ENCODE measurements around the gene ASB11. TPM values are rescaled to one million over a fixed set of nuclear protein-coding genes. Genes with fewer than 3 reads are reported as not detected.

ASB11 gene
- total and polyA plus RNA-seq, 10 of the 15 experiments (the other 5 are each of a cell fraction or from before 2014, with no cell fraction given) = not detected

DNA sequence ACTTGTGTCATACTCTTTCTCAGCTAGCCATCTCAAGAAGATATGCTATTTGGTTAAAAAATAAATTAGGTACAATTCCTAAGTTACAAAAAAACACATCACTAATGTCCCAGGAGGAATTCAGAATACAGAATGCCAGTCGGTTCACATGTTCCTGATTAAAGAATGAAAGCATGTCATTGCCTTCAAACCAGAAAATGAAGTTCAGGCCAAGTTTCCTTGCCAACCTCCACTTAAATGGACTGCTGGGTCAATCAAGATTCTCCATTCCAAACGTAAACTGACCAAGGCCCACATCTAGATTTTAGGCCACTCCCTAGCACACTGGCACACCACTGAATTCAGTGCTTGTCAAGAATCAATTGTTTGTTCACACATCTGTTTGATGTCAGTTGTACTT is 13.4 kb upstream of the ASB11 start (continued):
- TF ChIP-seq, protein P1, sequence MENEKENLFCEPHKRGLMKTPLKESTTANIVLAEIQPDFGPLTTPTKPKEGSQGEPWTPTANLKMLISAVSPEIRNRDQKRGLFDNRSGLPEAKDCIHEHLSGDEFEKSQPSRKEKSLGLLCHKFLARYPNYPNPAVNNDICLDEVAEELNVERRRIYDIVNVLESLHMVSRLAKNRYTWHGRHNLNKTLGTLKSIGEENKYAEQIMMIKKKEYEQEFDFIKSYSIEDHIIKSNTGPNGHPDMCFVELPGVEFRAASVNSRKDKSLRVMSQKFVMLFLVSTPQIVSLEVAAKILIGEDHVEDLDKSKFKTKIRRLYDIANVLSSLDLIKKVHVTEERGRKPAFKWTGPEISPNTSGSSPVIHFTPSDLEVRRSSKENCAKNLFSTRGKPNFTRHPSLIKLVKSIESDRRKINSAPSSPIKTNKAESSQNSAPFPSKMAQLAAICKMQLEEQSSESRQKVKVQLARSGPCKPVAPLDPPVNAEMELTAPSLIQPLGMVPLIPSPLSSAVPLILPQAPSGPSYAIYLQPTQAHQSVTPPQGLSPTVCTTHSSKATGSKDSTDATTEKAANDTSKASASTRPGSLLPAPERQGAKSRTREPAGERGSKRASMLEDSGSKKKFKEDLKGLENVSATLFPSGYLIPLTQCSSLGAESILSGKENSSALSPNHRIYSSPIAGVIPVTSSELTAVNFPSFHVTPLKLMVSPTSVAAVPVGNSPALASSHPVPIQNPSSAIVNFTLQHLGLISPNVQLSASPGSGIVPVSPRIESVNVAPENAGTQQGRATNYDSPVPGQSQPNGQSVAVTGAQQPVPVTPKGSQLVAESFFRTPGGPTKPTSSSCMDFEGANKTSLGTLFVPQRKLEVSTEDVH (IDR thresholded peaks at IDR 0.05; ENCODE audit: low read depth, partially characterized antibody) = no peak
- no peak for TF ChIP-seq SMAD1 (IDR thresholded peaks at IDR 0.05; ENCODE audit: low read depth, partially characterized antibody)
- TF ChIP-seq YBX1 (IDR thresholded peaks at IDR 0.05) = no peak
- TF ChIP-seq TCF7 (IDR thresholded peaks at IDR 0.05; ENCODE audit: borderline replicate concordance) = no peak
- TF ChIP-seq MYC (IDR thresholded peaks at IDR 0.05; ENCODE audit: insufficient read depth, insufficient read length, insufficient replicate concordance, low read length, severe bottlenecking) = no peak
- TF ChIP-seq CREM (IDR thresholded peaks at IDR 0.05; ENCODE audit: low read depth) = no peak
- no peak for TF ChIP-seq FOS (IDR thresholded peaks at IDR 0.05; ENCODE audit: borderline replicate concordance, extremely low read depth, insufficient read length)
- TF ChIP-seq TBL1XR1 (IDR thresholded peaks at IDR 0.05; ENCODE audit: low read depth, low read length) = no peak

DNA sequence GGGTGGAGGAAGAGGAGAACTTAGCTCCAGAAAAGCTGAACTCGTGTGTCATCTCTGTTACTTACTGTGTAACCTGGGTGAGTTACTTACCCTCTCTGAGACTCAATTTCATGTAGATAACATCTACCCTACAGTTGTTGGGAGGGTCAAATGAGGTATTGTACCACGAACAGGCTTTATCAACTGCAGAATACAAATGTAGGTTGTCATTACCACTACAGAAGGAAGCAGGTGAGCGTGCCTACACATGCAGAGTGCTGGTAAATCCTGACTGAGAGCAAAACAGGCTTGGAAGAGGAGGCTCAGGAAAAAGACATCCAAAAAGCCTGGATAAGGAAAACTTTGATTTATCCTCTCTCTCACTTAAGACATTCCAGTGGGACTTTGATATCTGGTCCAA is 12.7 kb upstream of the ASB11 start:
- no peak for DNase-seq (ENCODE audit: low read depth, low spot score)
- H3K79me2 ChIP-seq (ENCODE audit: control insufficient read depth, insufficient read depth, low read length) = peaks cover 2% of the 10 kb centered on the region; the same call in 1 of the 2 replicates
- H3K9me3 ChIP-seq (replicated peaks; ENCODE audit: control insufficient read depth, insufficient read depth, low read length) = no peaks in the 10 kb centered on the region
- no peak overlapping the region for H3K4me3 ChIP-seq
- no peak overlapping the region for H3K27ac ChIP-seq (ENCODE audit: control insufficient read depth, insufficient read depth)
- no peak overlapping the region for H3K4me2 ChIP-seq (ENCODE audit: control insufficient read depth, insufficient read depth)
- ChIA-PET CTCF (no interaction called here), RAD21 (ENCODE audit: unreplicated experiment) (interaction anchor here (0.6 kb wide), 1 partner anchor 1647 kb away, joined by 3 read pairs; no protein-coding TSS in a partner anchor), SMC1A (ENCODE audit: uncharacterized antibody, unreplicated experiment) (interaction anchor here (0.6 to 2.2 kb wide), 2 partner anchors 19 to 39 kb away, joined by 3 to 7 read pairs; no protein-coding TSS in a partner anchor), POLR2A (no interaction called here)
- H2AFZ ChIP-seq (ENCODE audit: control insufficient read depth, low read depth, low read length) = no peak overlapping the region
- no peak for ATAC-seq
- no peaks in the 10 kb centered on the region for H4K20me1 ChIP-seq (ENCODE audit: control insufficient read depth, insufficient read depth)
- no TSS peak for BruUV-seq (replicated peaks)
- FAIRE-seq = no peak
- intact Hi-C loops (cut with micrococcal nuclease; ENCODE audit: unreplicated experiment) (no loop called here), in situ Hi-C loops (cut with MboI) (no loop called here)
- H3K36me3 ChIP-seq (ENCODE audit: control insufficient read depth in 2 of 2, insufficient read depth in 2 of 2, low read length in 1 of 2) = peaks cover 0 to 1% of the 10 kb centered on the region in 2 experiments; a peak in 1 of 4 replicates
- TF ChIP-seq MEF2B (IDR thresholded peaks at IDR 0.05; ENCODE audit: partially characterized antibody, poor library complexity, severe bottlenecking) (no peak), EP300 (IDR thresholded peaks at IDR 0.05; ENCODE audit: borderline replicate concordance in 1 of 2, control insufficient read depth in 1 of 2, low read depth in 2 of 2, low read length in 2 of 2) (no peak), POU2F2 (IDR thresholded peaks at IDR 0.05; ENCODE audit: borderline replicate concordance, low read depth, low read length) (no peak), SMAD5 (IDR thresholded peaks at IDR 0.05; ENCODE audit: low read depth) (no peak), CBX5 (IDR thresholded peaks at IDR 0.05; ENCODE audit: low read depth) (no peak), NFXL1 (IDR thresholded peaks at IDR 0.05; ENCODE audit: borderline replicate concordance) (no peak), PML (IDR thresholded peaks at IDR 0.05; ENCODE audit: low read length) (no peak), SPI1 (IDR thresholded peaks at IDR 0.05; ENCODE audit: borderline replicate concordance, insufficient read depth, low read depth, low read length) (no peak), RCOR1 (conservative IDR thresholded peaks at IDR 0.05; ENCODE audit: low read depth, low read length) (no peak), ZSCAN29 (IDR thresholded peaks at IDR 0.05) (no peak)
- H3K4me1 ChIP-seq (ENCODE audit: control insufficient read depth, insufficient read depth, low read length) = no peaks in the 10 kb centered on the region
- H3K27me3 ChIP-seq (replicated peaks in 1 of 2; ENCODE audit: control insufficient read depth in 2 of 2, insufficient read depth in 2 of 2, low read length in 1 of 2) = no peaks in the 10 kb centered on the region
- WGBS (ENCODE audit: insufficient coverage, insufficient replicate concordance, low lambda C conversion rate, missing lambda C conversion rate) = 54% methylated on average over 3 of the region's 3 CpGs
- H3K9ac ChIP-seq (ENCODE audit: control insufficient read depth, insufficient read depth, low read length) = no peak overlapping the region

All from GM12878 (cell line).